Mammary epithelial cell (primary cell): Measurements from ENCODE around the gene KCNAB2.

Source experiments
- EZH2 ChIP-seq: IDR thresholded peaks from 2 replicates; pipeline ENCODE4 v1.6.1; 2012; ENCODE audit warnings: low read length, inconsistent platforms, borderline replicate concordance
- TF ChIP-seq, protein P1 (sequence below), 2 donors: IDR thresholded peaks in 1 of 2; conservative IDR thresholded peaks in 1 of 2; 2 replicates each; pipeline ENCODE4 v1.5.1; 2011 to 2012; ENCODE audit warnings: inconsistent platforms in 2 of 2, low read length in 2 of 2, mild to moderate bottlenecking in 2 of 2, control low read depth in 1 of 2, low read depth in 1 of 2; ENCODE audit not compliant: insufficient read depth in 1 of 2; ENCODE audit errors: extremely low read depth in 1 of 2

DNA sequence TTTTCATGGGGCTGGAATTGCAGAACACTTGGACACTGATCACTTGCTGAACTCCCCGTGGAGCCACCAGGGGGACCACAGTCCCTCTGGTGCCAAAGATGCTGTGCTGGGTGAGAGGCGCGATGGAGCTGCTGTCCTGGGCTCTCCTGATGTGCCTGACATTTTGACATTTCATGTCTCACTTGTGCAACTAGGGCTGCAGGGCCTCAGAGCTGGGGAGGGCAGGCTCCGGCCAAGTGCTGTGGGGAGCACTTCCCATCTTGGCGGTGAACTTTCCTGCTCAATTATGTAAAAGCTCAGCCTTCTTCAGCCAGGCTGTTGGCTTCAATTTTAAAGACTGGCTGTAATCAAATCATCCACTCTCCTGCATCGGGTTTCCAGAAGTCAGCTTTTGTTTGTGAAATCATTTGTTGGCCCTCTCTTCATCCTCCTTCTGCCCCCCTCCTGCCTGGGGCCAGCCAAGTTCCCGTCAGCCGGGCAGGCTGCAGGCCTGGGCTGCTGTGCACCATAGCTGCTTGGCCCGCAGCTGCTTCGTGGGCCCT lies 36.8 kb downstream of the KCNAB2 start:
- TF ChIP-seq, protein P1, sequence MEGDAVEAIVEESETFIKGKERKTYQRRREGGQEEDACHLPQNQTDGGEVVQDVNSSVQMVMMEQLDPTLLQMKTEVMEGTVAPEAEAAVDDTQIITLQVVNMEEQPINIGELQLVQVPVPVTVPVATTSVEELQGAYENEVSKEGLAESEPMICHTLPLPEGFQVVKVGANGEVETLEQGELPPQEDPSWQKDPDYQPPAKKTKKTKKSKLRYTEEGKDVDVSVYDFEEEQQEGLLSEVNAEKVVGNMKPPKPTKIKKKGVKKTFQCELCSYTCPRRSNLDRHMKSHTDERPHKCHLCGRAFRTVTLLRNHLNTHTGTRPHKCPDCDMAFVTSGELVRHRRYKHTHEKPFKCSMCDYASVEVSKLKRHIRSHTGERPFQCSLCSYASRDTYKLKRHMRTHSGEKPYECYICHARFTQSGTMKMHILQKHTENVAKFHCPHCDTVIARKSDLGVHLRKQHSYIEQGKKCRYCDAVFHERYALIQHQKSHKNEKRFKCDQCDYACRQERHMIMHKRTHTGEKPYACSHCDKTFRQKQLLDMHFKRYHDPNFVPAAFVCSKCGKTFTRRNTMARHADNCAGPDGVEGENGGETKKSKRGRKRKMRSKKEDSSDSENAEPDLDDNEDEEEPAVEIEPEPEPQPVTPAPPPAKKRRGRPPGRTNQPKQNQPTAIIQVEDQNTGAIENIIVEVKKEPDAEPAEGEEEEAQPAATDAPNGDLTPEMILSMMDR (conservative IDR thresholded peaks at IDR 0.05 in 1 of 2, IDR thresholded peaks at IDR 0.05 in 1 of 2; ENCODE audit: extremely low read depth in 1 of 2, insufficient read depth in 1 of 2, low read depth in 1 of 2, low read length in 2 of 2): peak in 1 of 2 donors; percentile 14
- no peak for TF ChIP-seq EZH2
